ENCODE measurements around the gene PCDHGA1. TPM values are rescaled to one million over a fixed set of nuclear protein-coding genes. Genes with fewer than 3 reads are reported as not detected.

Gene PCDHGA1
- total RNA-seq, 1 experiment from 2014 or later: not detected

GRCh38 chr5:141560151-141560550 lies 229.8 kb downstream of the PCDHGA1 start:
- no peaks in the 10 kb centered on the region for H3K27me3 Mint-ChIP-seq (ENCODE audit: unreplicated experiment)
- intact Hi-C loops (cut with micrococcal nuclease; ENCODE audit: unreplicated experiment): loop anchor here (1.0 to 10.0 kb wide), 2 partner anchors 36 to 845 kb away; no protein-coding TSS in a partner anchor
- H3K4me3 Mint-ChIP-seq (ENCODE audit: low read depth, unreplicated experiment): peak overlapping the region; percentile 51
- peaks cover 40% of the 10 kb centered on the region for H3K4me1 Mint-ChIP-seq (ENCODE audit: low read depth, unreplicated experiment)
- DNase-seq: no peak
- CTCF ChIA-PET: interaction anchor here (0.6 to 1.6 kb wide), 7 partner anchors 59 to 337 kb away, joined by 3 to 26 read pairs (median 5); partner anchors contain the start of genes DIAPH1, PCDHB14, PCDHGA9 and PCDHGB6
- no peaks in the 10 kb centered on the region for H3K9me3 Mint-ChIP-seq (ENCODE audit: low read depth, unreplicated experiment)
- peak overlapping the region; percentile 98 for H3K27ac Mint-ChIP-seq (ENCODE audit: unreplicated experiment)
- no peak for TF ChIP-seq CTCF (IDR thresholded peaks at IDR 0.05; ENCODE audit: unreplicated experiment)
- peaks cover 45% of the 10 kb centered on the region for H3K36me3 Mint-ChIP-seq (ENCODE audit: insufficient read depth, unreplicated experiment)
- BruUV-seq (replicated peaks): TSS peak; percentile 78

GRCh38 chr5:141560725-141561483 lies 230.6 kb downstream of the PCDHGA1 start:
- TF ChIP-seq CTCF (IDR thresholded peaks at IDR 0.05; ENCODE audit: unreplicated experiment): peak; percentile 88
- CTCF ChIA-PET: interaction anchor here (0.6 to 1.6 kb wide), 15 partner anchors 36 to 842 kb away, joined by 3 to 26 read pairs (median 4); partner anchors contain the start of genes DIAPH1, PCDHB12, PCDHB14 and PCDHB9
- H3K4me3 Mint-ChIP-seq (ENCODE audit: low read depth, unreplicated experiment): peak overlapping the region; percentile 51
- no TSS peak for BruUV-seq (replicated peaks)
- peaks cover 48% of the 10 kb centered on the region for H3K4me1 Mint-ChIP-seq (ENCODE audit: low read depth, unreplicated experiment)
- DNase-seq: peak; percentile 81
- peak overlapping the region; percentile 98 for H3K27ac Mint-ChIP-seq (ENCODE audit: unreplicated experiment)
- peaks cover 51% of the 10 kb centered on the region for H3K36me3 Mint-ChIP-seq (ENCODE audit: insufficient read depth, unreplicated experiment)
- H3K27me3 Mint-ChIP-seq (ENCODE audit: unreplicated experiment): no peaks in the 10 kb centered on the region
- intact Hi-C loops (cut with micrococcal nuclease; ENCODE audit: unreplicated experiment): loop anchor here (1.0 to 10.0 kb wide), 3 partner anchors 37 to 846 kb away; partner anchors contain the start of gene PCDHGB3
- H3K9me3 Mint-ChIP-seq (ENCODE audit: low read depth, unreplicated experiment): no peaks in the 10 kb centered on the region

Other genes with a start within 250 kb of the PCDHGA1 start
- gene PCDHB2, start 235.9 kb upstream of the PCDHGA1 start, total RNA-seq (2022): 0.24 TPM in 1 of 2 replicates, not detected in the other
- 0.09 and 0.10 TPM in 2 replicates for gene PCDHB3, start 230.0 kb upstream of the PCDHGA1 start, total RNA-seq (2022)
- not detected in 2 replicates for gene PCDHB4, start 208.7 kb upstream of the PCDHGA1 start, total RNA-seq (2022)
- gene PCDHB5, start 195.3 kb upstream of the PCDHGA1 start, total RNA-seq (2022): not detected in 2 replicates
- gene PCDHB6, start 180.5 kb upstream of the PCDHGA1 start, total RNA-seq (2022): not detected in 2 replicates
- gene PCDHB7, start 157.9 kb upstream of the PCDHGA1 start, total RNA-seq (2022): 0.26 and 0.37 TPM in 2 replicates
- gene PCDHB8, start 152.7 kb upstream of the PCDHGA1 start, total RNA-seq (2022): 0.21 and 0.61 TPM in 2 replicates
- gene PCDHB16, start 148.1 kb upstream of the PCDHGA1 start, total RNA-seq (2022): 0.35 and 0.66 TPM in 2 replicates
- gene PCDHB9, start 143.4 kb upstream of the PCDHGA1 start, total RNA-seq (2022): 2.4 and 3.5 TPM in 2 replicates
- 1.0 and 1.2 TPM in 2 replicates for gene PCDHB10, start 138.2 kb upstream of the PCDHGA1 start, total RNA-seq (2022)
- 0.83 and 0.85 TPM in 2 replicates for gene PCDHB11, start 130.9 kb upstream of the PCDHGA1 start, total RNA-seq (2022)
- gene PCDHB12, start 121.8 kb upstream of the PCDHGA1 start, total RNA-seq (2022): 1.3 and 1.6 TPM in 2 replicates
- 0.86 and 1.1 TPM in 2 replicates for gene PCDHB13, start 116.6 kb upstream of the PCDHGA1 start, total RNA-seq (2022)
- gene PCDHB14, start 107.2 kb upstream of the PCDHGA1 start, total RNA-seq (2022): 5.7 and 6.3 TPM in 2 replicates
- gene PCDHB15, start 85.1 kb upstream of the PCDHGA1 start, total RNA-seq (2022): 1.1 and 1.4 TPM in 2 replicates
- gene SLC25A2, start 26.5 kb upstream of the PCDHGA1 start, total RNA-seq (2022): 0.26 and 0.27 TPM in 2 replicates
- 73.2 and 79.6 TPM in 2 replicates for gene TAF7, start 9.7 kb upstream of the PCDHGA1 start, total RNA-seq (2022)
- not detected in 2 replicates for gene PCDHGA2, start 8.2 kb downstream of the PCDHGA1 start, total RNA-seq (2022)
- not detected in 2 replicates for gene PCDHGA3, start 13.3 kb downstream of the PCDHGA1 start, total RNA-seq (2022)
- gene PCDHGB1, start 19.6 kb downstream of the PCDHGA1 start, total RNA-seq (2022): 0.19 and 0.20 TPM in 2 replicates
- gene PCDHGA4, start 24.5 kb downstream of the PCDHGA1 start, total RNA-seq (2022): 0.07 TPM in 2 replicates
- 0.34 and 0.38 TPM in 2 replicates for gene PCDHGB2, start 29.5 kb downstream of the PCDHGA1 start, total RNA-seq (2022)
- gene PCDHGA5, start 33.6 kb downstream of the PCDHGA1 start, total RNA-seq (2022): 0.10 and 0.12 TPM in 2 replicates
- 1.2 and 1.6 TPM in 2 replicates for gene PCDHGB3, start 39.7 kb downstream of the PCDHGA1 start, total RNA-seq (2022)
- gene PCDHGA6, start 43.4 kb downstream of the PCDHGA1 start, total RNA-seq (2022): 0.71 and 0.80 TPM in 2 replicates
- gene PCDHGA7, start 52.2 kb downstream of the PCDHGA1 start, total RNA-seq (2022): 0.73 and 0.90 TPM in 2 replicates
- 7.0 and 8.2 TPM in 2 replicates for gene PCDHGB4, start 57.2 kb downstream of the PCDHGA1 start, total RNA-seq (2022)
- gene PCDHGA8, start 62.1 kb downstream of the PCDHGA1 start, total RNA-seq (2022): 0.95 and 1.1 TPM in 2 replicates
- 9.1 and 12.4 TPM in 2 replicates for gene PCDHGB5, start 67.4 kb downstream of the PCDHGA1 start, total RNA-seq (2022)
- gene PCDHGA9, start 72.3 kb downstream of the PCDHGA1 start, total RNA-seq (2022): 16.0 and 18.1 TPM in 2 replicates
- gene PCDHGB6, start 77.5 kb downstream of the PCDHGA1 start, total RNA-seq (2022): 9.6 and 13.4 TPM in 2 replicates
- gene PCDHGA10, start 82.5 kb downstream of the PCDHGA1 start, total RNA-seq (2022): 2.6 and 3.7 TPM in 2 replicates
- gene PCDHGB7, start 87.2 kb downstream of the PCDHGA1 start, total RNA-seq (2022): 9.8 and 13.6 TPM in 2 replicates
- 2.3 and 2.8 TPM in 2 replicates for gene PCDHGA11, start 90.5 kb downstream of the PCDHGA1 start, total RNA-seq (2022)
- gene PCDHGA12, start 100.0 kb downstream of the PCDHGA1 start, total RNA-seq (2022): 2.1 and 2.9 TPM in 2 replicates
- gene PCDHGC3, start 145.5 kb downstream of the PCDHGA1 start, total RNA-seq (2022): 49.4 and 73.0 TPM in 2 replicates
- gene PCDHGC4, start 154.5 kb downstream of the PCDHGA1 start, total RNA-seq (2022): 1.2 and 2.2 TPM in 2 replicates
- 1.5 and 2.1 TPM in 2 replicates for gene PCDHGC5, start 158.6 kb downstream of the PCDHGA1 start, total RNA-seq (2022)